Activated CD8-positive, alpha-beta T cell treated with anti-CD3 and anti-CD28 coated beads for 36 hours (primary cell): Measurements from ENCODE around the gene SCPEP1. TPM values are rescaled to one million over a fixed set of nuclear protein-coding genes. Genes with fewer than 3 reads are reported as not detected.
"Not testable (repeated sequence)": the region's sequence is repeated elsewhere in the genome, so short reads cannot be mapped to it uniquely, and the experiment has no call there.

Source experiments
- ATAC-seq: fragments of 200-7000 bp; cut with Tn5 transposase; one replicate; pipeline ENCODE4 v1.10.0; 2021; ENCODE audit warnings: mild to moderate bottlenecking, moderate library complexity
- CTCF ChIA-PET: fragments of 350-600 bp; sonication (Branson Sonifier 250); formaldehyde crosslinking; loops from one replicate; lab custom pipeline; 2021; ENCODE audit warnings: antibody characterized with exemption; lab: Charles Lee
- POLR2A ChIA-PET: fragments of 350-600 bp; sonication (Branson Sonifier 250); formaldehyde crosslinking; loops from one replicate; lab custom pipeline; 2021; ENCODE audit warnings: antibody characterized with exemption; lab: Charles Lee
- DNase-seq: peaks from one replicate; pipeline ENCODE4 v3.0.0-alpha.2; 2020
- H3K27ac Mint-ChIP-seq: one replicate; pipeline ENCODE4 v1.8.0; 2021; ENCODE audit warnings: mild to moderate bottlenecking, mixed read lengths
- H3K27me3 Mint-ChIP-seq: one replicate; pipeline ENCODE4 v1.8.0; 2021; ENCODE audit warnings: mixed read lengths
- H3K36me3 Mint-ChIP-seq: one replicate; pipeline ENCODE4 v1.8.0; 2021; ENCODE audit warnings: low read depth, mixed read lengths
- H3K4me1 Mint-ChIP-seq: one replicate; pipeline ENCODE4 v1.8.0; 2021; ENCODE audit warnings: low read depth, mixed read lengths
- H3K4me3 Mint-ChIP-seq: one replicate; pipeline ENCODE4 v1.8.0; 2021; ENCODE audit warnings: mild to moderate bottlenecking, moderate library complexity, mixed read lengths
- H3K9me3 Mint-ChIP-seq: one replicate; pipeline ENCODE4 v1.8.0; 2021; ENCODE audit warnings: mixed read lengths
- intact Hi-C: fragments of 100-400 bp; cut with micrococcal nuclease; formaldehyde crosslinking; loops from one replicate; pipeline ENCODE4 v1.10.0; 2022
- total RNA-seq, 2 experiments: library from RNA; stranded (reverse); gene quantifications; one replicate each; pipeline ENCODE4 v1.2.3, GENCODE V29; 2021
- TF ChIP-seq, protein P1 (sequence below): fragments of 200-600 bp; IDR thresholded peaks from one replicate; pipeline ENCODE4 v1.8.0; 2022; ENCODE audit warnings: antibody characterized with exemption, mild to moderate bottlenecking

SCPEP1 gene
- total RNA-seq, 2 experiments from 2014 or later, result 16.0 to 17.8 TPM

DNA sequence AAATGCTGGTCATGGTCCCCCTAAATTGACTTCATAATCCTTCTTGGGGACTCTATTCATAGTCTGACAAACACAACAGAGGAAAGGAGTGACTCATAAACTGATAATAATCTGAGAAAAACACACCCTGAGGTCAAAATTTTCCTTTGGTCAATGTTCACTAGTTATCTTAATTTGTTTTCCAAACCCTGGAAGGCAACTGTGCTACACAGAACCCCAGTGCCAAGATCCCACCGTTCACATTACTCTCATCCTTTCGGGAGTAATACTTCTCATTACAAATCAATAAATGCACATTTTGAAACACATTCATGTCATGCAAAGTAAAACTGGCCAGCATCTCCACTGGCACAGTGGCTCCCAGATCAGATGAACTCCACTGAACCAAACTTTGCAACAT is 40.2 kb upstream of the SCPEP1 start:
- H3K9me3 Mint-ChIP-seq, result no peaks in the 10 kb centered on the region
- peak overlapping the region; percentile 10 for H3K27ac Mint-ChIP-seq
- no peak for DNase-seq
- H3K4me1 Mint-ChIP-seq, result peaks cover 16% of the 10 kb centered on the region
- no peak for ATAC-seq
- CTCF ChIA-PET, result interaction anchor here (1.0 to 1.6 kb wide), 2 partner anchors 47 to 118 kb away, joined by 3 to 8 read pairs; no protein-coding TSS in a partner anchor
- H3K27me3 Mint-ChIP-seq, result no peaks in the 10 kb centered on the region
- peaks cover 44% of the 10 kb centered on the region for H3K36me3 Mint-ChIP-seq
- TF ChIP-seq, protein P1, sequence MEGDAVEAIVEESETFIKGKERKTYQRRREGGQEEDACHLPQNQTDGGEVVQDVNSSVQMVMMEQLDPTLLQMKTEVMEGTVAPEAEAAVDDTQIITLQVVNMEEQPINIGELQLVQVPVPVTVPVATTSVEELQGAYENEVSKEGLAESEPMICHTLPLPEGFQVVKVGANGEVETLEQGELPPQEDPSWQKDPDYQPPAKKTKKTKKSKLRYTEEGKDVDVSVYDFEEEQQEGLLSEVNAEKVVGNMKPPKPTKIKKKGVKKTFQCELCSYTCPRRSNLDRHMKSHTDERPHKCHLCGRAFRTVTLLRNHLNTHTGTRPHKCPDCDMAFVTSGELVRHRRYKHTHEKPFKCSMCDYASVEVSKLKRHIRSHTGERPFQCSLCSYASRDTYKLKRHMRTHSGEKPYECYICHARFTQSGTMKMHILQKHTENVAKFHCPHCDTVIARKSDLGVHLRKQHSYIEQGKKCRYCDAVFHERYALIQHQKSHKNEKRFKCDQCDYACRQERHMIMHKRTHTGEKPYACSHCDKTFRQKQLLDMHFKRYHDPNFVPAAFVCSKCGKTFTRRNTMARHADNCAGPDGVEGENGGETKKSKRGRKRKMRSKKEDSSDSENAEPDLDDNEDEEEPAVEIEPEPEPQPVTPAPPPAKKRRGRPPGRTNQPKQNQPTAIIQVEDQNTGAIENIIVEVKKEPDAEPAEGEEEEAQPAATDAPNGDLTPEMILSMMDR, result no peak
- intact Hi-C loops, result no loop called here
- POLR2A ChIA-PET, result no interaction called here
- H3K4me3 Mint-ChIP-seq, result no peak overlapping the region

DNA sequence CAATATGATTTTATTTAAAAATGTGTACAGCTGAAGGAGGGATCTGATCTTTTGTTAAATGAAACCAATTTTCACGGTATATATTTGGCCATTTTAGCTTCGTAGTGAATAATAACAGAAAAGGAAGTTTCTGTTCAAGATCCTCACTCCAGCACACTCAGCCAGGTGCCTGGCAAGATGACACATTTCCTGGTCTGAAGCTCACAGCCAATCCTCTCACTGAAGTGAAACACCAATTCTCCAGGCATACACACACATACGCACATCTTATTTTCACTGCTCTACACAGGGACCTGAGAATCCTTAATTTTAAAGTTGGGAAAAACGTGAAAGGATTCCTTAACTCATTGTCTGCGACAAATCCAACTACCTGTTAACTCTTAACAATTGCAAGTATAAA is 39.7 kb upstream of the SCPEP1 start:
- CTCF ChIA-PET, result interaction anchor here (1.0 kb wide), 1 partner anchor 47 kb away, joined by 3 read pairs; no protein-coding TSS in a partner anchor

DNA sequence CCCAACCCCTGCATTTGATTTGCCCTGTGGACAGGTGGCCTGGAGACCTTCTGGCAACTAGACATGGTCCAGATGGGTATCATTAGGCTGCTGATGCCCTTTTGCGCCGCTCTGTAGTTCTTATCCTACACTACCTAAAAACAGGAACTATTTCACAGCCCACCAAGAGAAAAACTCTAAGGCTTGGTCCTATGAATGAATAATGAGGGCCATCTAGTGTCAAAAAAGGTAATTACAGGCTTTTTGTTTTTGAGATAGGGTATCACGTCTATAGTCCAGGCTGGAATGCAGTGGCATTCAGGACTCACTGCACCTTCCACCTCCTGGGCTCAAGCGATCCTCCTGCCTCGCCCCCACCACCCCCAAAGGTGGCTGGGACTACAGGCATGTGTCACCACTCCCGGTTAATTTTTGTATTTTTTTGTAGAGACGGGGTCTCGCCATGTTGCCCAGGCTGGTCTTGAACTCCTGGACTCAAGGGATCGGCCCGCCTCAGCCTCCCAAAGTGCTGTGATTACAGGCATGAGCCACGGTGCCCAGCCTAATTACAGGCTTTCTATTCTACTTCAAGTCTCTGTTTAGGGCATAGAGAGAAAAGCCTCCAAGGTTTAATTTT is 38.0 kb upstream of the SCPEP1 start:
- H3K9me3 Mint-ChIP-seq, result no peaks in the 10 kb centered on the region
- H3K27me3 Mint-ChIP-seq, result no peaks in the 10 kb centered on the region
- CTCF ChIA-PET, result interaction anchor here (0.6 to 2.2 kb wide), 25 partner anchors 10 to 313 kb away, joined by 3 to 17 read pairs (median 4); partner anchors contain the start of gene TRIM25
- ATAC-seq (peak; percentile 61), DNase-seq (no peak)
- no peak overlapping the region for H3K27ac Mint-ChIP-seq
- peaks cover 16% of the 10 kb centered on the region for H3K4me1 Mint-ChIP-seq
- no peak overlapping the region for H3K4me3 Mint-ChIP-seq
- intact Hi-C loops, result loop anchor here (5.0 kb wide), 1 partner anchor 123 kb away; no protein-coding TSS in a partner anchor
- POLR2A ChIA-PET, result interaction anchor here (1.0 kb wide), 1 partner anchor 26 kb away, joined by 3 read pairs; the partner anchor contains the start of gene TRIM25
- H3K36me3 Mint-ChIP-seq, result peaks cover 49% of the 10 kb centered on the region
- TF ChIP-seq, protein P1, result peak; percentile 89

More for the DNA sequence above, 39.7 kb upstream of the SCPEP1 start:
- ATAC-seq, H3K9me3 Mint-ChIP-seq, intact Hi-C loops, POLR2A ChIA-PET, DNase-seq, H3K4me3 Mint-ChIP-seq, H3K27me3 Mint-ChIP-seq: not testable (repeated sequence)
- peaks cover 44% of the 10 kb centered on the region for H3K36me3 Mint-ChIP-seq
- peak overlapping the region; percentile 10 for H3K27ac Mint-ChIP-seq
- H3K4me1 Mint-ChIP-seq, result peaks cover 16% of the 10 kb centered on the region

DNA sequence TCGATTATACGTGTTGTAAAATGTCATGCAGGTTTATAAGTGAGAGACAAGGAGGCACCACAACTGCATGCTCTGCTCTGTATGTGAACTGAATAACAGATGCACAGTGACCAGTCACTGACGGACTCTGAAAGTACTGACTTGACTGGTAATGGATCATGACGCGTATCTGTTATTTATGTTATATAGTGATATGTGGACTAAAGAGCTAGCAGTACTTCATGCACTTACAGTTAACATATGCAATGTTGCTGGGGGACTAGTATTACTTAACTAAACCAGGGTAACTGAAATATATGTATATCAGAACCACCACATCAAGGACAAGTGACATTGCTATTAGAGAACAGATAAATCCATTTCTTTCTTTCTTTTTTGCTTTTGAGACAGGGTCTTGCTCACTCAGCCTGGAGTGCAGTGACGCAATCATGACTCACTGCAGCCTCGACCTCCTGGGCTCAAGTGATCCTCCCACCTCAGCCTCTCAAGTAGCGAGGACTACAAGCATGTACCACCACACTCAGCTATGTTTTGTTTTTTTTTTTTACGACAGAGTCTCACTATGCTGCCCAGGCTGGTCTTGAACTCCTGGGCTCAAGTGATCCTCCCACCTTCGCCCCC is 34.3 kb upstream of the SCPEP1 start:
- intact Hi-C loops, result loop anchor here (5.0 kb wide), 1 partner anchor 126 kb away; no protein-coding TSS in a partner anchor
- Mint-ChIP-seq H3K36me3 (peaks cover 40% of the 10 kb centered on the region), H3K27me3 (no peaks in the 10 kb centered on the region), H3K4me1 (peaks cover 2% of the 10 kb centered on the region), H3K27ac (no peak overlapping the region), H3K9me3 (no peaks in the 10 kb centered on the region), H3K4me3 (no peak overlapping the region)
- TF ChIP-seq, protein P1, result no peak
- POLR2A ChIA-PET, result interaction anchor here (0.9 to 1.3 kb wide), 2 partner anchors 12 to 16 kb away, joined by 3 read pairs; no protein-coding TSS in a partner anchor
- CTCF ChIA-PET, result interaction anchor here (1.0 to 2.4 kb wide), 3 partner anchors 54 to 124 kb away, joined by 3 to 9 read pairs (median 3); no protein-coding TSS in a partner anchor
- peak; percentile 17 for ATAC-seq
- peak; percentile 20 for DNase-seq

DNA sequence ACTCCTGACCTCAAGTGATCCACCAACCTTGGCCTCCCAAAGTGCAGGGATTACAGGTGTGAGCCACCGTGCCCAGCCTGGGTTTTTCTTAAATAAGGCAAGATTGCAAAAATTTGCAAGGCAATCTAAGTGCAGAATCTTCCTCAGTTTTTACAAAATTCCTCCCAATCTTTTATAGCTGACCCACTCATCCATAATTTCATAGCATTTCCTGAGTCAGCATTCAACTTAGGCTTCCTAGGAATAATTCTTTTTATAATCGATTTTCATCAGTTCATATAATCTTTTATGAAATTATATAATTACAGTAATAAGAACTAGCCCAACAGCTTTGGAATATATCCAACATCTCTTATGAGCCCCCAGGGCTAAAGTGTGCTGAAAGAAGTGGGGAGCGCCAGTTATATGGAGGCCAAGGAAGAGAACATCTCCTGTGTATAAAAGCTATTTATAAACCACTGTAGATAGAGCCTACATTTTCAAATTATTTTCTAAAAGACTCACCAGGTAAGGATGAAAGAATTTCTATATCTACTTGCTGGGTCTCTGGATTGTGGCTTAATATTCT is 31.9 kb upstream of the SCPEP1 start:
- POLR2A ChIA-PET, result interaction anchor here (1.0 to 1.3 kb wide), 2 partner anchors 9 to 34 kb away, joined by 3 read pairs; no protein-coding TSS in a partner anchor
- ATAC-seq (no peak), DNase-seq (no peak)
- Mint-ChIP-seq H3K27me3 (no peaks in the 10 kb centered on the region), H3K4me3 (no peak overlapping the region), H3K9me3 (no peaks in the 10 kb centered on the region), H3K4me1 (peaks cover 8% of the 10 kb centered on the region), H3K36me3 (peaks cover 44% of the 10 kb centered on the region), H3K27ac (no peak overlapping the region)
- CTCF ChIA-PET, result no interaction called here
- intact Hi-C loops, result no loop called here
- TF ChIP-seq, protein P1, result no peak
